H1 (cell line): ENCODE data around the gene DNASE1. TPM values are rescaled to one million over a fixed set of nuclear protein-coding genes. Genes with fewer than 3 reads are reported as not detected.
A peak's percentile ranks its signal among the peaks of the same experiment; 100 is the strongest.

ENCODE experiments used
- CTCF ChIA-PET: fragments of 300-600 bp; sonication (Branson Sonifier 250); formaldehyde crosslinking; loops from one replicate; lab custom pipeline; 2021; ENCODE audit not compliant: partially characterized antibody; lab: Charles Lee
- POLR2A ChIA-PET: fragments of 300-600 bp; sonication (Branson Sonifier 250); formaldehyde crosslinking; loops from one replicate; lab custom pipeline; 2021; ENCODE audit warnings: inconsistent platforms; ENCODE audit not compliant: partially characterized antibody; lab: Charles Lee
- DNase-seq, 2 experiments: peaks; one replicate each; pipeline versions ENCODE4 v3.0.0 to v3.0.0-alpha.2; 2010 to 2022; ENCODE audit warnings: low spot score in 2 of 2, low read depth in 1 of 2, mixed read lengths in 1 of 2
- FAIRE-seq: peaks from 2 replicates; lab custom pipeline; 2011; peaks lifted over from hg19 to GRCh38; lab: Jason Lieb, UNC
- H2AFZ ChIP-seq: 2 replicates; pipeline ENCODE4 v1.8.1; 2012; ENCODE audit warnings: low read length, inconsistent platforms
- H2AK5ac ChIP-seq: 2 replicates; pipeline ENCODE4 v1.6.1; 2013; ENCODE audit warnings: low read depth, low read length
- H2BK120ac ChIP-seq: replicated peaks from 2 replicates; pipeline ENCODE3; 2013; ENCODE audit warnings: low read depth, low read length, inconsistent platforms
- H2BK12ac ChIP-seq: 2 replicates; pipeline ENCODE4 v1.6.1; 2013; ENCODE audit warnings: low read depth, low read length
- H2BK15ac ChIP-seq: 2 replicates; pipeline ENCODE4 v1.6.1; 2013; ENCODE audit warnings: low read length
- H2BK20ac ChIP-seq: 2 replicates; pipeline ENCODE4 v1.6.1; 2013; ENCODE audit warnings: low read length
- H2BK5ac ChIP-seq: 2 replicates; pipeline ENCODE4 v1.6.1; 2013; ENCODE audit warnings: low read depth, low read length
- H3K14ac ChIP-seq: 2 replicates; pipeline ENCODE4 v1.6.1; 2013; ENCODE audit warnings: inconsistent platforms; ENCODE audit not compliant: insufficient read length
- H3K18ac ChIP-seq: 2 replicates; pipeline ENCODE4 v1.6.1; 2013; ENCODE audit warnings: low read length; ENCODE audit errors: extremely low read depth
- H3K23ac ChIP-seq: 2 replicates; pipeline ENCODE4 v1.6.1; 2013; ENCODE audit warnings: inconsistent platforms; ENCODE audit not compliant: insufficient read length
- H3K23me2 ChIP-seq: 2 replicates; pipeline ENCODE4 v1.6.1; 2013; ENCODE audit warnings: low read depth, low read length
- H3K27ac ChIP-seq: 2 replicates; pipeline ENCODE4 v1.6.1; 2011; ENCODE audit warnings: low read depth, low read length, inconsistent platforms
- H3K27me3 ChIP-seq, 4 experiments: replicated peaks in 1 of 4; 1 replicate in 1 of 4; 2 replicates in 3 of 4; pipeline versions ENCODE4 v1.6.1 to v1.8.1; 2011 to 2013; ENCODE audit warnings: low read length in 3 of 4, mild to moderate bottlenecking in 3 of 4, inconsistent platforms in 2 of 4, mixed read lengths in 2 of 4, moderate library complexity in 1 of 4; ENCODE audit not compliant: control insufficient read depth in 3 of 4, insufficient read depth in 3 of 4; ENCODE audit errors: extremely low read depth in 1 of 4
- H3K36me3 ChIP-seq, 4 experiments: 2 replicates each; pipeline versions ENCODE4 v1.6.1 to v1.8.1; 2011 to 2013; ENCODE audit warnings: mild to moderate bottlenecking in 4 of 4, low read length in 3 of 4, moderate library complexity in 2 of 4, control low read depth in 1 of 4, inconsistent platforms in 1 of 4; ENCODE audit not compliant: insufficient read depth in 4 of 4, control insufficient read depth in 2 of 4
- H3K4ac ChIP-seq: replicated peaks from 2 replicates; pipeline ENCODE3; 2013; ENCODE audit warnings: low read length, low read depth, mixed read lengths, inconsistent platforms; ENCODE audit not compliant: insufficient read length
- H3K4me1 ChIP-seq, 4 experiments: replicated peaks in 1 of 4; 1 replicate in 1 of 4; 2 replicates in 3 of 4; pipeline versions ENCODE4 v1.6.1 to v1.8.1; 2011 to 2013; ENCODE audit warnings: low read length in 3 of 4, inconsistent platforms in 2 of 4, mixed read lengths in 1 of 4; ENCODE audit not compliant: insufficient read depth in 4 of 4, control insufficient read depth in 3 of 4
- H3K4me2 ChIP-seq, 2 experiments: 2 replicates each; pipeline versions ENCODE4 v1.6.1 to v1.8.1; 2011 to 2013; ENCODE audit warnings: low read depth in 2 of 2, low read length in 2 of 2, control low read depth in 1 of 2, inconsistent platforms in 1 of 2, mild to moderate bottlenecking in 1 of 2; ENCODE audit not compliant: insufficient read depth in 1 of 2
- H3K4me3 ChIP-seq, 4 experiments: fragments of 200-600, 300-600 bp in 1 of 4; sonication (generic), shearing (Covaris generic), sonication (Bioruptor Twin) in 1 of 4; 2 replicates each; pipeline versions ENCODE4 v1.5.1 to v1.8.1; 2011 to 2016; ENCODE audit warnings: low read length in 4 of 4, low read depth in 3 of 4, control low read depth in 2 of 4, inconsistent platforms in 2 of 4, mild to moderate bottlenecking in 2 of 4, mixed read lengths in 1 of 4, moderate library complexity in 1 of 4; ENCODE audit not compliant: insufficient read depth in 2 of 4; ENCODE audit errors: extremely low read depth in 1 of 4
- H3K56ac ChIP-seq: replicated peaks from 2 replicates; pipeline ENCODE3; 2013; ENCODE audit warnings: low read depth, mild to moderate bottlenecking, mixed read lengths, low read length, inconsistent platforms; ENCODE audit not compliant: insufficient read length
- H3K79me1 ChIP-seq: 2 replicates; pipeline ENCODE4 v1.6.1; 2013; ENCODE audit warnings: low read depth, low read length, control low read depth
- H3K79me2 ChIP-seq, 2 experiments: 2 replicates each; pipeline versions ENCODE4 v1.6.1 to v1.8.1; 2012 to 2013; ENCODE audit warnings: low read length in 2 of 2, mild to moderate bottlenecking in 2 of 2, inconsistent platforms in 1 of 2; ENCODE audit not compliant: insufficient read depth in 2 of 2, control insufficient read depth in 1 of 2
- H3K9ac ChIP-seq, 4 experiments: replicated peaks in 1 of 4; 1 replicate in 1 of 4; 2 replicates in 3 of 4; pipeline versions ENCODE4 v1.6.1 to v1.8.1; 2011 to 2013; ENCODE audit warnings: low read depth in 3 of 4, low read length in 3 of 4, control low read depth in 2 of 4, mild to moderate bottlenecking in 2 of 4, moderate library complexity in 2 of 4, inconsistent platforms in 1 of 4; ENCODE audit errors: extremely low read depth in 1 of 4
- H3K9me3 ChIP-seq, 2 experiments: 2 replicates each; pipeline versions ENCODE4 v1.6.1 to v1.8.1; 2012 to 2013; ENCODE audit warnings: mild to moderate bottlenecking in 2 of 2, moderate library complexity in 2 of 2, control low read depth in 1 of 2, inconsistent platforms in 1 of 2, low read depth in 1 of 2, low read length in 1 of 2, mixed read lengths in 1 of 2; ENCODE audit not compliant: insufficient read depth in 2 of 2
- H4K20me1 ChIP-seq, 2 experiments: replicated peaks in 1 of 2; 2 replicates each; pipeline versions ENCODE3 to v1.8.1; 2011 to 2013; ENCODE audit warnings: inconsistent platforms in 2 of 2, low read length in 2 of 2, mild to moderate bottlenecking in 1 of 2; ENCODE audit not compliant: insufficient read depth in 2 of 2, control insufficient read depth in 1 of 2
- H4K5ac ChIP-seq: 2 replicates; pipeline ENCODE4 v1.6.1; 2013; ENCODE audit warnings: low read length, low read depth, mixed read lengths, inconsistent platforms; ENCODE audit not compliant: insufficient read length
- H4K8ac ChIP-seq: 2 replicates; pipeline ENCODE4 v1.8.0; 2013; ENCODE audit warnings: mild to moderate bottlenecking, moderate library complexity, low read length, inconsistent platforms; ENCODE audit not compliant: insufficient read depth; ENCODE audit errors: extremely low read depth
- H4K91ac ChIP-seq: replicated peaks from 2 replicates; pipeline ENCODE3; 2013; ENCODE audit warnings: low read length, mixed read lengths, inconsistent platforms; ENCODE audit not compliant: insufficient read length
- BACH1 ChIP-seq: IDR thresholded peaks from 2 replicates; pipeline ENCODE4 v1.6.1; 2012; ENCODE audit warnings: low read length, improper control_type of control experiment
- GTF2F1 ChIP-seq: IDR thresholded peaks from 2 replicates; pipeline ENCODE4 v1.6.1; 2012; ENCODE audit warnings: low read depth, low read length, improper control_type of control experiment, borderline replicate concordance
- HDAC6 ChIP-seq: IDR thresholded peaks from one replicate; pipeline ENCODE4 v1.7.1; 2012; ENCODE audit warnings: low read depth, mild to moderate bottlenecking, inconsistent platforms, low read length, moderate library complexity
- JUND ChIP-seq: IDR thresholded peaks from 2 replicates; pipeline ENCODE4 v1.6.1; 2011; ENCODE audit warnings: mild to moderate bottlenecking, improper control_type of control experiment, low read length
- POLR2A ChIP-seq, 2 experiments: IDR thresholded peaks; 1 replicate in 1 of 2; 2 replicates in 1 of 2; pipeline ENCODE4 v1.6.1; 2011; ENCODE audit warnings: low read depth in 2 of 2, low read length in 2 of 2, mild to moderate bottlenecking in 2 of 2; ENCODE audit errors: control extremely low read depth in 1 of 2
- SIX5 ChIP-seq: IDR thresholded peaks from 2 replicates; pipeline ENCODE4 v1.6.1; 2011; ENCODE audit warnings: mild to moderate bottlenecking, low read depth, low read length
- WGBS, 2 experiments: shearing (Covaris generic) in 1 of 2; methylation state at CpG; one replicate each; pipeline versions ENCODE4 v1.1.6 to v1.1.7; 2013 to 2015; ENCODE audit warnings: low lambda C conversion rate in 2 of 2, mixed read lengths in 2 of 2, inconsistent platforms in 1 of 2, low coverage in 1 of 2, missing lambda C conversion rate in 1 of 2; ENCODE audit not compliant: insufficient replicate concordance in 2 of 2, insufficient coverage in 1 of 2, insufficient read length in 1 of 2; ENCODE audit errors: extremely low coverage in 1 of 2, missing lambda C conversion rate in 1 of 2; 5-methylcytosine and 5-hydroxymethylcytosine counted together
- polyA plus RNA-seq, 7 experiments: library from polyadenylated mRNA; depleted of rRNA in 3 of 7; stranded (reverse) in 5 of 7; unstranded in 2 of 7; fragments of >200 nt in 5 of 7; fragments of 200-250 nt in 2 of 7; gene quantifications; 1 replicate in 5 of 7; 2 replicates in 1 of 7; 4 replicates in 1 of 7; pipeline versions ENCODE4 v1.2.1 to v1.2.3, GENCODE V29; 2011 to 2013; ENCODE audit warnings: missing spikeins in 2 of 7, mixed read lengths in 2 of 7
- total RNA-seq: library from RNA; stranded (reverse); fragmentation: NEBNext Ultra II Directional; extraction: Animal tissue kit (Norgen Biotek cat#: 25700); gene quantifications from 2 replicates; pipeline ENCODE4 v1.2.1, GENCODE V29; 2021
- TF ChIP-seq, protein P1 (sequence below): IDR thresholded peaks from 2 replicates; pipeline ENCODE4 v1.6.1; 2012; ENCODE audit warnings: inconsistent platforms

DNASE1 gene
- total and polyA plus RNA-seq, 2 of the 8 experiments (the other 6 are each of a cell fraction or from before 2014, with no cell fraction given): 11.5 to 16.7 TPM

DNA sequence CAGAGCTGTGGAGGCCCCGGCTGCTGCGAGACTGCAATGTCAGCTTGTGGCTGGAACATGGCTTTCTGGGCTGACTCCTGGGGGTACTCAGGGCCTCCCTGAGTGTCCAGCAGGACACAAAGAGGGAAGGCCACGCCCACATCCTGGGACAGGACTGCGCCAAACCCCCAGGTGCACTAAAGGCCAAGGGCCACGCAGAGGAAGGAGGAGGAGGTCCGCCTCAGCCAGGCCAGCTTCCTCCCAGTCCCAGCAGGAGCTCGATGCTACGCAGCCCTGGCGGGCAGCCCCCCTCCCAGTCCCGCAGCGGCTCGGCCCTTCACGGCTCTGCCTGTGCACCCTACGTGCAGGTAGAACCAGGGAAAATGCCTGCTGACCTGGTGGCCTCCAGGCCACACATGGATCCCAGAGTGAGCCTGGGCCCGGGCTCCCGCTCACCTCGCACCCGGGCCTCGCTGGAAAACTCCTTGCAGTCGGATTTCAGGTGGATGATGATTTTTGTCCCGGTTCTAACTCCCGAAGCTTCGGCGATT, 21.2 kb downstream of the DNASE1 start:
- H4K91ac ChIP-seq: no peak overlapping the region
- no peak overlapping the region for H3K4me2 ChIP-seq
- ChIA-PET POLR2A (interaction anchor here (1.2 to 2.2 kb wide), 3 partner anchors 9 to 12 kb away, joined by 3 to 8 read pairs (median 7); no protein-coding TSS in a partner anchor), CTCF (interaction anchor here (1.1 to 3.6 kb wide), 10 partner anchors 9 to 152 kb away, joined by 3 to 17 read pairs (median 7); partner anchors contain the start of gene DNASE1)
- peaks cover 3 to 12% of the 10 kb centered on the region in 2 experiments for H4K20me1 ChIP-seq
- H3K23ac ChIP-seq: no peak overlapping the region
- no peak overlapping the region for H3K27ac ChIP-seq
- no peak overlapping the region for H3K18ac ChIP-seq
- no peak overlapping the region for H2BK120ac ChIP-seq
- DNase-seq (no peak), FAIRE-seq (no peak)
- 92% methylated on average over 24 of the region's 24 CpGs; no CpG with 5 or more reads in 1 of the 2 experiments for WGBS, 2 experiments
- H2BK12ac ChIP-seq: no peak overlapping the region
- no peaks in the 10 kb centered on the region for H3K79me1 ChIP-seq
- no peak overlapping the region for H3K56ac ChIP-seq
- no peak overlapping the region for H3K4ac ChIP-seq
- no peak overlapping the region for H2BK5ac ChIP-seq
- no peak overlapping the region for H2BK15ac ChIP-seq
- H2BK20ac ChIP-seq: no peak overlapping the region
- H2AFZ ChIP-seq: no peak overlapping the region
- TF ChIP-seq HDAC6 (no peak), SIX5 (no peak), POLR2A (IDR thresholded peaks at IDR 0.05; ENCODE audit: control extremely low read depth in 1 of 2, low read depth in 2 of 2, low read length in 2 of 2) (no peak), BACH1 (no peak), JUND (no peak), GTF2F1 (no peak)
- TF ChIP-seq, protein P1, sequence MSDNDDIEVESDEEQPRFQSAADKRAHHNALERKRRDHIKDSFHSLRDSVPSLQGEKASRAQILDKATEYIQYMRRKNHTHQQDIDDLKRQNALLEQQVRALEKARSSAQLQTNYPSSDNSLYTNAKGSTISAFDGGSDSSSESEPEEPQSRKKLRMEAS: no peak
- no peak overlapping the region for H3K9ac ChIP-seq
- peak overlapping the region; percentile 79; the same call in 1 of the 2 replicates for H4K8ac ChIP-seq
- no peaks in the 10 kb centered on the region for H3K23me2 ChIP-seq
- no peaks in the 10 kb centered on the region for H3K79me2 ChIP-seq
- no peaks in the 10 kb centered on the region for H3K27me3 ChIP-seq
- H2AK5ac ChIP-seq: no peak overlapping the region
- no peaks in the 10 kb centered on the region for H3K4me1 ChIP-seq
- no peak overlapping the region for H4K5ac ChIP-seq
- no peaks in the 10 kb centered on the region for H3K9me3 ChIP-seq
- no peak overlapping the region for H3K4me3 ChIP-seq
- peaks cover 25 to 63% (median 54%) of the 10 kb centered on the region in 4 experiments for H3K36me3 ChIP-seq
- no peak overlapping the region for H3K14ac ChIP-seq
